HG03565 (cell line): ENCODE data around the gene FIBCD1.

ENCODE experiments used
- ATAC-seq: cut with Tn5 transposase; IDR thresholded peaks from one replicate; pipeline ENCODE4 v1.9.1; 2021; ENCODE audit warnings: mild to moderate bottlenecking, moderate library complexity; ENCODE audit not compliant: unreplicated experiment

Gene FIBCD1

DNA sequence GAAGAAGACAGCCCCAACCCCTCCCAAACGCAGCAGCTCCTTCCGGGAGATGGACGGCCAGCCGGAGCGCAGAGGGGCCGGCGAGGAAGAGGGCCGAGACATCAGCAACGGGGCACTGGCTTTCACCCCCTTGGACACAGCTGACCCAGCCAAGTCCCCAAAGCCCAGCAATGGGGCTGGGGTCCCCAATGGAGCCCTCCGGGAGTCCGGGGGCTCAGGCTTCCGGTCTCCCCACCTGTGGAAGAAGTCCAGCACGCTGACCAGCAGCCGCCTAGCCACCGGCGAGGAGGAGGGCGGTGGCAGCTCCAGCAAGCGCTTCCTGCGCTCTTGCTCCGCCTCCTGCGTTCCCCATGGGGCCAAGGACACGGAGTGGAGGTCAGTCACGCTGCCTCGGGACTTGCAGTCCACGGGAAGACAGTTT is 54.9 kb downstream of the FIBCD1 start:
- ATAC-seq = no peak

DNA sequence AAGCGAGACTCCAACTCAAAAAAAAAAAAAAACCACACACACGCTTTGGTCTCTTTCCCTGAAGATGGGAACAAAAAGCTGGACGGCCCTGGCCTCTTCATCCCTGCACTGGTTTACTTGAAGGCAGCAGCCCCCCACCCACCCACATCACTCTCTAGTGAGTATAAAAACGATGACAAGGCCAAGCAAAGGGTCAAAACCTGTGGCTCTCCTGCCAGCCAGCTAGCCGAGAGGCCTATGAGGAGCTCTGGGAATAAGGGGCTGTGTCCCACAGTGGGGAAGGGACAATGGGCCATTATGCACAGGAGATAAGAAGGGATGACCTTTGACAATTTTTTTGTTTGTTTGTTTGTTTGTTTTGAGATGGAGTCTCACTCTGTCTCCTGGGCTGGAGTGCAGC is 55.6 kb downstream of the FIBCD1 start:
- ATAC-seq = no peak

DNA sequence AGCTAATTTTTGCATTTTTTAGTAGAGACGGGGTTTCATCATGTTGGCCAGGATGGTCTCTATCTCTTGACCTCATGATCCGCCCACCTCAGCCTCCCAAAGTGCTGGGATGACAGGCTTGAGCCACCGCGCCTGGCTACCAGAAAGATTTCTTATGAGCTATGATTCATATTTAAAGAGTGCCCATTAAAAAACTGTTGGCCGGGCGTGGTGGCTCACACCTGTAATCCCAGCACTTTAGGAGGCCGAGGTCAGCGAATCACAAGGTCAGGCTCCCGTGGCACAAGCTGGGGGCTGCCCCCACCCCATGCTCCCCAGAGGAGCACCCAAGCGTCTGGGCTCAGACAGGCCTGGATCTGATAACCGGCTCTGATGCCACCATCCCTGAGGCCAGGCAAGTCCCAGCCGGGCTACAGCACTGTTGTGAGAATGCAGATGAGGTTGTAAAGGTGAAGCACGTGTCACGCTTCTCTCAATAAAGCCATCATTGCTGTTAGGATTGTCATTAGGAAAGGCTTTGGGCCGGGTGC is 56.3 kb downstream of the FIBCD1 start:
- ATAC-seq = no peak

DNA sequence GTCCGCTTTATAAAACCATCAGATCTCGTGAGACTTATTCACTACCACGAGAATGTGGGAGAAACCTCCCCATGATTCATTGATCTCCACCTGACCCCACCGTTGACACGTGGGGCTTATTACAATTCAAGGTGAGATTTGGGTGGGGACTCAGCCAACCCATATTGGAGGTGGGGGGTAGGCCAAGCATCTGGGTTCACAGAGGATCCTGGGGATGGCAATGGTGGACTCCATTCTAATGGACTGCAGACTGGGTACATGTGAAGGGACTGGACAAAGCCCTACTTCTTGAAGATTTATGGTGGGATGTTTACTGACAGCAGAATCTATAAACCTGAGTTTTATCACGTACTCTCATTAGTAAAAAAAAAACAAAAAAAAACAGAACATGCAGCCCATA is 57.5 kb downstream of the FIBCD1 start:
- ATAC-seq = no peak

DNA sequence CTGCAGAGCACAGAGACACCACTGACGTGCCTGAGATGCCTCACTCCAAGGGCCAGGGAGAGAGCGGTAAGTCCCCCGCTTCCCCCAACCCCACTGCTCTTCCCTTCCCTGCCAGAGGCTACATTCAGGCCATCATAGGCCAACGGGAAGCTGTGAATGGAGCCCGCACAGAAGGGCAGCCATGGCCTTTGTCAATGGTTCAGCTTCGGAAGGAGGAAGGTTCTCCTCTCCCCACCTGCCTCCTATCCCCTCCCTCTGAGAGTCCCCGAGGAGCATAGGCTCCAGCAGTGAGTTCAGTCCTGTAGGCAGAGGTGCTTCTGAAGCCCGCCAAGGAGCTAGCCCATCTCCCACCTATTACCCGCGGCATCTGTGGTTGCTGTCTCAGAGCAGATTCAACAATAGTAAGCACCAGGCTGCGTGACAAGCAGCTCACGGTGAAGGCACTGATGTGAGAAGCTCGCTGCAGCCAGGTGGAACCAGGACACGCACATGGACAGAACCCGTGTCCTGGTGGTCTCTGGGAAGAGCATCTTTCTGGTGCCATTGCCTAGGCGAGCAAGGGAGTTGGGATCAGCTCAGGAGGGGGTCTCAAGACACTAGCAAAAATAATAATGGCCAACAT is 58.3 kb downstream of the FIBCD1 start:
- no peak for ATAC-seq

DNA sequence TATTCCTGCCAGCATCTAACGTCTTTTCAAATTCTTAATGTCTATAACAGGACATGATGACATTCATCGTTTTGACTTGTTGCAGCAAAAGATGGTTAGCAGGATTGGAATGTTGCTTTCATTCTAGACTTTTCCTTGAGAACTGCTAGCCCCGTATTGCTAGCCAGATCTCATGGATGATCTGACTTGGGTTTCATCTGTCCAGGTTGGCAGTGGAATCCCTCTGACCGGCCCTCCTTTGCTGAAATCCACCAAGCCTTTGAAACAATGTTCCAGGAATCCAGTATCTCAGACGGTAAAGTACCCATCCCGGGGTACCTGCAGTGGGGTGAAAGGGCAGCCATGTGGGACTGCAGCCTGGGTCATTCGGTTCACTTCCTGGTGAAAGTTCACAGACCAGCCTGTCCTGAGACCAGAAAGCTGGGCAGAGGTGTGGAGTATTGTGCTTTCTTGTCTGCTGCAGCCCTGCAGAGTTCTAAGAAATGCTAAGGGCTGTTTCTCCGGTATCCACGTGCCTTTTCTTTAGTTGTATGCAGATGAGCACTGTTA is 59.1 kb downstream of the FIBCD1 start:
- no peak for ATAC-seq

DNA sequence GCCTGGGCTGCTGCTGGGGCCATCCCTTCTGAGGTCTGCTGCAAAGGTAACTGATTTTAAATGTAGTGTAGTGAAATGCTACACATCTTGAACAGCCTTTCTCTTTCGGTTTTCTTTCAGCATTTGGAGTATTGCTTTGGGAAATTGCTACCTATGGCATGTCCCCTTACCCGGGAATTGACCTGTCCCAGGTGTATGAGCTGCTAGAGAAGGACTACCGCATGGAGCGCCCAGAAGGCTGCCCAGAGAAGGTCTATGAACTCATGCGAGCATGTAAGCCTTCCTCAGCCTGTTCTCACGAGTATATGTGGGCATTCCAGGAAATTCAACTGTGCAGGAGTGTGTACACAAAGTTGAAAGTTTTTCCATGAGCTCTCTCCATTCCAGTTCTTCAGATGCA is 60.8 kb downstream of the FIBCD1 start:
- no peak for ATAC-seq

DNA sequence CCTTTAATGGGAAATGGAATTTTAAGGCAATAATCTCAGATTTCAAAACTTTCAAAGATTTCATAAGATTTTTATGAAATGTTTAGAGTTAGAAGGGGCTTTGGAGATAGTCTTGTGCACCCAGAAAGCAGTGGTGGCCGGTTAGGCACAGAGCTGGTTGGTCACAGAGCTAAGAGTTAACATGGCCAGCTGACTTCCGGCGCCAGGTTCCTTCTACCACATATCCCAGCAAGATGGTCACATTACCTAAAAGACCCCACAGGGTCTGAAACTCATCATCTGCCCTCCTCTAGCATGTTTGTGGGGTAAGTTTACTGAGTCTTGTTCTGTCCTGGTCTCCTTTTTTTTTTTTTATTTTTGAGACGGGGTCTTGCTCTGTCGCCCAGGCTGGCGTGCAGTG is 61.7 kb downstream of the FIBCD1 start:
- ATAC-seq = no peak

DNA sequence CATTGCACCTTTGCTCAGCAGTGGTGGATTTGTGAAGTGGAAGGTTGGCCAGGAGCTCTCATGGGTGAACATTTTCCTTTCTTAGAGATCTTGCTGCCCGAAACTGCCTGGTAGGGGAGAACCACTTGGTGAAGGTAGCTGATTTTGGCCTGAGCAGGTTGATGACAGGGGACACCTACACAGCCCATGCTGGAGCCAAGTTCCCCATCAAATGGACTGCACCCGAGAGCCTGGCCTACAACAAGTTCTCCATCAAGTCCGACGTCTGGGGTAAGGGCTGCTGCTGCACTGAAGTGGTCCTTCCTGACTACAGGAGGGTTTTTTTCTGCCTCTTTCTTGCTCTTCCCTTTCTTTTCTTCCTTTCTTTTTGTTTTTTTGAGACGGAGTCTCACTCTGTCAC is 64.3 kb downstream of the FIBCD1 start:
- no peak for ATAC-seq

DNA sequence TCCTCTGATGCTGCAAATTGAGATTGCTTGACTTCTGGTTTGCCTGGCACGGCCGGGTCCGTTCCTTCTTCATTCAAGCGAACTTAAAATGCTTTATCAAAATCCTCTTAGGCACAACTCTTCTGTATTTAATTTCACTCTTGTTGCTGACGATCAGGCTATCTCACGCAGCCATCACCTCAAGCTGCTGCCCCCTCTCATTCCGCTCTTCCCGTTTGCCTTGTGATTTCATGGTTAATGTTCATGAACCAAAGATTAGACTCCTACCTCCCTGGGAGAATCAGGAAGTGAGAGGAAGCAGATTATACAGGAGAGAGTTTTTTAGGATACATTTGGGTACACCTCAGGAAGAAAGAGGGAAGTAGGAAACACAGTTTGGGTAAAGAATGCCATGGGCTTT is 65.1 kb downstream of the FIBCD1 start:
- ATAC-seq = no peak

DNA sequence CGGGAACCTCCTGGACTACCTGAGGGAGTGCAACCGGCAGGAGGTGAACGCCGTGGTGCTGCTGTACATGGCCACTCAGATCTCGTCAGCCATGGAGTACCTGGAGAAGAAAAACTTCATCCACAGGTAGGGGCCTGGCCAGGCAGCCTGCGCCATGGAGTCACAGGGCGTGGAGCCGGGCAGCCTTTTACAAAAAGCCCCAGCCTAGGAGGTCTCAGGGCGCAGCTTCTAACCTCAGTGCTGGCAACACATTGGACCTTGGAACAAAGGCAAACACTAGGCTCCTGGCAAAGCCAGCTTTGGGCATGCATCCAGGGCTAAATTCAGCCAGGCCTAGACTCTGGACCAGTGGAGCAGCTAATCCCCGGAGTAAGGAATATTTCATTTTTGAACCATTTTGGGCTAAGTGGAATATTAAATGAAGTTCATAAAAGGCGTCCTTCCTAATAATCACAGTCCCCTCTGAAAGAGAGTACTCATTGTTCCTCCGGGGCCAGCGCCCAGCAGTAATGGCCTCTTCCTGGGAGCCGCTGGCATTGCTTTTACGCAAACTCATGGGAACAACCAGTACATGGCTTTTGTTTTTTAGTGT is 66.0 kb downstream of the FIBCD1 start:
- ATAC-seq = no peak

DNA sequence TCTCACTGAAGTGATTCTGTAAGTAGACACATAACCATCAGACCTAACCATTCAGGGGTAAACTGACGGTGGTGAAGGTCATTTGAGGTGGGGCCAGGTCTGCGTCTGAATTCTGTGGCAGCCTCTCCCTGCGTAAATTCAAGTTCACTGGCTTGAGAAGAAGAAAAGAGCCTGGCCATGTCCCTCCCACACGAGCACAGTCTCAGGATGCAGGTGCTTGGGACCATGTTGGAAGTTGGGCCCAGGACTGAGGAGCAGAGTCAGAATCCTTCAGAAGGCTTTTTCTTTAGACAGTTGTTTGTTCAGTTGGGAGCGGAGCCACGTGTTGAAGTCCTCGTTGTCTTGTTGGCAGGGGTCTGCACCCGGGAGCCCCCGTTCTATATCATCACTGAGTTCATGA is 66.5 kb downstream of the FIBCD1 start:
- no peak for ATAC-seq

DNA sequence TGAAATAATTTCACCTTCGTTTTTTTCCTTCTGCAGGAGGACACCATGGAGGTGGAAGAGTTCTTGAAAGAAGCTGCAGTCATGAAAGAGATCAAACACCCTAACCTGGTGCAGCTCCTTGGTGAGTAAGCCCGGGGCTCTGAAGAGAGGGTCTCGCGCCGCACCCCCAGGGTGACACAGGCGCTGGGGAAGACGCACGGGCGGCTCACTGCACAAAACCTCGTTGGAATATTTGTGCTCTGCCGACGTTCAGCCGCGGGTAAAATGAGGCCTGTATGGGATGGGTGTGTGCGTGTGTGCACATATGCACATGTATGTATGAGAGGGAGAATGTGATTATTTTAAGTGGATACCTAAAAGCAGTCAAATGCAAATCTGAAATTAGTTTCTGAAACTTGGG is 67.0 kb downstream of the FIBCD1 start:
- ATAC-seq = no peak

DNA sequence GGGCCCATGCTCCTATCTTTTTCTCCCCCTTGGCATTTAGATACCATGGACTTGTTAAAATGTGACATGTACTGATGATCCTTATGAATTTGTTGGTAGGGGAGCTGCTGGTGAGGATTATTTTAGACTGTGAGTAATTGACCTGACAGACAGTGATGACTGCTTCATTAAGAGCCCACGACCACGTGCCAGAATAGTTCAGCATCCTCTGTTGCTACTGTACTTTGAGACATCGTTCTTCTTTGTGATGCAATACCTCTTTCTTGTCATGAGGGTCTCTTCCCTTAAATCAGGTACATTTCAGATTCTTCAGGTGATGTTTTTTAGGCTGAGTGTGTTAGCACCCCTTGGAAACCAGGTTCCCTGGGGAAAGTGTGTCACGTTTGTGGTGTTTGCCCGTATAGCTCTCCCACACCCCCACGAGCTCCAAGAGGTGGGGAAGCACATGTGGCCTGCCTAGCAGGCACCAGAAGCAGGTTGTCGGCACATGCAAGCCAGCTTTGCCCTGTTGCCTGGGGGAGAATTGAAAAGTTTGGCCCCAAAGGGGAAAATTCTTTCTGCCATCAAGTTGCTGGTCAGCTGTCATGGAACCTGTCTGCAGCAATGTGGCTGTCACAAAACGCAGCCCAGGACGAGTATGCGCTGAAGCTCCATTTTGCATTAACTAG is 67.5 kb downstream of the FIBCD1 start:
- ATAC-seq = no peak

DNA sequence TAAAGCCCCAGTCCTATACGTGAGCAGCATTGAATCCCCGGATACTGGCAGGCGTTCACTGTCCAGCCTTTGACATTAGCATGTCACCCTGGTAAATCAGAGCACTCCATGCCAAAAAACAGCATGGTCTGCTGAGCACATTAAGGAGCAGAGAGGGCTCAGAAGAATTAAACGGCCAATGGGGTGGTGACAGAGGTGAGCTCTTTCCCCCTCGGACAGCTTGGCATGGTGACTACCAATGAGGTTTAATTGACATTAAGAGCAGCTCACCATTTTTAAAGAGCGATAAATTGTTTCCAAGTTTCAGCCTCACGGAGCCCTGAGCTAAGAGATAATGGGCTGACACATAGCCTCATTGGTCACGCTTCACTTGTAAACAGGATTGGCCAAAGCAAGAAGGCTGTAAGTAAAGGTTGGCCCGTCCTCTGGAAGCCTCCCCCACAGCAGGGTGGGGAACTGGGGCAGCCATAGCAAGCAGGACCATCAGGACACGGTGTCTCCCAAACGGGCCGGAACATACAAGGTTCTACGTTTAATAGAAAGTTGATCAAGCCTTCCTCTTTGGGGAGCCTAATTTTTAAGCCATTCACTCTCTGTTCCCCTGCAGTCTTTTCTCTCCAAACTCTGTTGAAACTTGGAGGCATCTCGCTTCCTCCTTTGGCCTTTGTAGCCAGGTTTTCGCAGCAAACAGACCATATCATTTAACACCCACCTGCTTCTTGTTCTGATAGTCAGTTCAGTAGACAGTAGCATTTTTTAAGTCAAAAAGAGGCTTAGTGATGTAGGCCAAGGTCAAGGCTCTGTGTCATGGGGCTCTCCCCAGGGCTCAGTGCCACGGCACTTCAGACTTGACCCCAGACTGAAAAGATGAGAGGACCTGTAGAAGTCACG is 68.3 kb downstream of the FIBCD1 start:
- peak; percentile 69 for ATAC-seq

DNA sequence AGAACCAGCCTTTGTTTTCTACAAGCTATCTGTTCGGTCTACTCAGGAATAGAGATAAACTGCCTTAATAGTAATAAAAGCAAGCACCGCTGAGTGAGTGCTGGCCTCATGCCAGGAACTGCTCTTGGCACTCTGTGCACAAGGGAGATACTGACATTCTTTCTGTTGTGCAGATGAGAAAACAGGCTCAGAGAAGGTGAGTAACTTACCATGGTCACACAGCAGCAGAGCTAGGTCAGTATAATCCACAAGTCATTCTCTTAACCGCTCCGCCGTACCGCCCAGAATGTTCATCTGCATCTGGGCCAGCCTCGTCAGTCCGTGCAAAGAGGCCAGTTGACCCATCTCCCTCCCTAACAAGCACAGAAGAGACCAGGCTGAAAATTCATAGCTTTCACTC is 69.8 kb downstream of the FIBCD1 start:
- ATAC-seq = no peak

DNA sequence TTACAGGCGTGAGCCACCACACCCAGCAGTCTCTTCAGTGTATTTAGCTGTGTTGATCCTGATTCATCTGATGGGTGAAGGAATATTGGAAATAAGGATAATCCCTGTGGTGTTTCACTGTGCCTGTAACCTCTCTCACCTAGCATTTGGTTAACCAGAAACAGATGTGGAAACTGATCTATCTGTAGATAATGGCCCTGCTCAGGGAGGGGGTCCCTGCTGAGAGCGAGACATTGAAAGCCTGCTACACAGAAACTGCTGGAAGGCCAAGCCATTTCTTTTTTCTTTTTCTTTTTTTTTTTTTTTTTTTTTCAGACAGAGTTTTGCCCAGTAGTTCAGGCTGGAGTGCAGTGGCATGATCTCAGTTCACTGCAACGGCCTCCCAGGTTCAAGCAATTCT is 70.8 kb downstream of the FIBCD1 start:
- ATAC-seq = no peak

DNA sequence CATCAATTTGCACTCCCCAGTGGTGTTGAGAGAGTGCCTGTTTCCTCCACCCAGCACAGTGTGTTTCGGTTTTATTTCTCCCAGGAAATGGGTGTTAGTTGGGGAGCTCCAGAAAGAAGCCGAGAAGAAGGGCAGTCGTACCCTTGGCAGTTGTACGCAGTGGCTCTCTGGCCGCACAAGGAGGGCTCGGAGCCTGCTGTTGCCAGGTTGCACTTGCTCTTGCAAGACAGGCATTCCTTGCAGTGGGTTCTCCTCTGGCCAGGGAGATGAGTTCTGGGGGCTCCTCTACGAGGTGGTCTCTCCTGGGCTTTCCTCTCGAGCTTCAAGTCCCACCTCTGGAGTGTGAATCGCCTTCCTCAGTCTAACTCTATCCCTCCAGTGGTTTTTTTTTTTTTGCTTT is 71.5 kb downstream of the FIBCD1 start:
- no peak for ATAC-seq

DNA sequence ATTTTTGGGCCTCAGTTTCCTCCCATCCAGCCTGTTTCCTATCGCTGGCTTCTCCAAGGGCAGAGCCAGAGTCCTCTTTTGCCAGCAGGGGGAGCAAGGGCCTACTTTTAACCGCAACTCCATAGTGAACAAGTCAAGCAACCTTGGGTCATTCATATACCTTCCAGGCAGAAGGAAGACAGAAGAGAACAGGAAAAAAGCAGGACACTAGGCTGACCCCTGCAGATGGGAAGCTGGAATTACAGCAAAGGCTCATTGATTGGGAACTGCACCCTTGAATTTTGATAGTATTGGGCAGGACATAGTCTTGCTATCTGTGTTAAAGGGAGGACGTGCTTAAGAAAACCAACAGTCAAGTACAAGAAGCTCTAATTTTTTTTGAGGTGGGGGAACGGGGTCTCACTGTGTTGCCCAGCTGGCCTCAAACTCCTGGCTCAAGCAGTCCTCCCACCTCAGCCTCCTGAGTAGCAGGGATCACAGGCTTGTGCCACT is 72.5 kb downstream of the FIBCD1 start:
- ATAC-seq = no peak

DNA sequence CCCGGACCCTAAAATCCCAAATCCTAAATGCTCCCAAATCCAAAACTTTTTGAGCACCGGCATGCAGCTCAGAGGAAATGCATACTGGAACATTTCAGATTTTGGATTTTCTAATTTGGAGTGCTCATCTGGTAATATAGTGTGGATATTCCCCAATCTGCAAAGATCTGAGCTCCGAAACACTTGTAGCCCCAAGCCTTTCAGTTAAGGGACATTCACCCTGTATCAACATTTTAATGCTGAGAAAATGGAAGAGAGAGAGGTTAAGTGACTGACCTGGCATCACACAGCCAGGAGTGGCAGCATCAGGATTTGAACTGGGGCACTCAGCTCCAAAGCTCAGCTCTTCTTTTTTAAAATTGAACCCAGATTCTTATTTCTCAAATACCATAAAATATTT is 73.1 kb downstream of the FIBCD1 start:
- ATAC-seq = no peak

DNA sequence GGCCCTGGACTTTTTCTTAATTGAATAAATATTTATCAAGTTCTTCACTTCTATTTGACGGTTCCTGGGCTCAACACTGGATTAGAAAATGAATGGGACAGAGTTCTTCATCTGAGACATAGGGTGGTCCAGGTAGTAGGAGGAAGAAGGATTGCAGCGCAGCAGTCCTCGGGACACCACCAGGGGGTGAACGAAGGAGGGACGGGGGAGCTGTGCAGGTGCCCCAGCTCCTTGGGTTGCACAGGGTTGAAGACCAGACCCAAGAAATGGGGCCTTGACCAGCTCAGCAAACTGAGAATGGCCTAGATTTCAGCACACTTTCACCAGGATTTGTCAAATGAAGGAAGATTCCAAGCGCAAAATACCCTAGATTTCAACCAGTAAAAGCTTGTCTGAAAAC is 74.5 kb downstream of the FIBCD1 start:
- ATAC-seq = no peak
